ENCODE measurements around the gene TP53BP2.
"Not testable (repeated sequence)": the region's sequence is repeated elsewhere in the genome, so short reads cannot be mapped to it uniquely, and the experiment has no call there.

TP53BP2 gene

DNA sequence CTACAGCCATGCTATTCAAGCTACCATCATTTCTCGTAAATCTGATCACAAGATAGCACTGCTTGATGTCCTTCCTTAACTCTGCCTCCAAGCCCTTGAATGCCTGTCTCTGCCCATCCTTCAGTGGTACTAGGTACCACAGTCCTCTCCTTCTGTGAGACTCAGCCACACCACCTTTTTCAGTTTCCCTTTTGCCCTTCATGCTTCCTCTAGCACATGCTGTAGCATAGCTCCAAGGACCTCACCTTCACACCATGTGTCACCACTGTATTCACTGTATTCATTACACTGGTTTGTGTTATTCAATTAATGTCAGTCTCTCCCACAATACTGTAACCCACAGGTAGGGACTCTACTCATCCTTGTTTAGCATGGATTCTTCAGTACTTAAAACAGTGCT lies 8.0 kb upstream of the TP53BP2 start:
- DNase-seq: no peak

DNA sequence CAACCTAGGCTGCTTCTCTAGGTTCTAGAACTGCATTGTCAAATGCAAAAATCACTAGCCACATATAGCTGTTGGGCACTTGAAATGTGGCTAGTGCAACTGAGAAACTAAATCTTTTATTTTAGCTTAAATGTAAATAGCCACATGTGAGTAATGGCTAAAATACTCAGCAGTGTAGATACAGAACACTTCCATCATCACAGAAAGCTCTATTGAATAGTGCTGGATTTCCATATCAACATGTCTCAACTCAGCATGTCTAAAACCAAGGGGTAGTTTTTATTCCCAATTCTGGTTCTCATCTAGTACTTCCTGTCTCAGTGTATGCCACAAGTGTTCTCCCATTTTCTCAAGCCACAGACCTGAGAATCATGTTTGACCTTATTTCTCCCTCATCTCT lies 7.5 kb upstream of the TP53BP2 start:
- DNase-seq: no peak

DNA sequence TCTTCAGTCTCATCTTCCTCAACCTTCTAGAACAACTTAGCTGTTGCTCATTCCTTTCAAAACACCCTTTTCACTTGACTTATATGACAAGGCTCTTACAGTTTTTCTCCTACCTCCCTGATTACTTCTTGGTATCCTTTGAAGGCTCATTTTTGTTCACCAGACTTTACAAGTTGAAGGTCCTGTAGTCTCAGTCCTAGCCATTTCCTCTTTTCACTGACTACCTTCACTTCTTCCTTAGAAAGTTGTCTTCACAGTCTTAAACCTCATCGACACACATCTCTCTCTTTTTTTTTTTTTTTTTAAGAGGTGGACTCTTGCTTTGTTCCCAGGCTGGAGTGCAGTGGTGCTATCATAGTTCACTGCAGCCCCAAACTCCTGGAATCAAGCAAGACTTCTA lies 6.6 kb upstream of the TP53BP2 start:
- DNase-seq: no peak

DNA sequence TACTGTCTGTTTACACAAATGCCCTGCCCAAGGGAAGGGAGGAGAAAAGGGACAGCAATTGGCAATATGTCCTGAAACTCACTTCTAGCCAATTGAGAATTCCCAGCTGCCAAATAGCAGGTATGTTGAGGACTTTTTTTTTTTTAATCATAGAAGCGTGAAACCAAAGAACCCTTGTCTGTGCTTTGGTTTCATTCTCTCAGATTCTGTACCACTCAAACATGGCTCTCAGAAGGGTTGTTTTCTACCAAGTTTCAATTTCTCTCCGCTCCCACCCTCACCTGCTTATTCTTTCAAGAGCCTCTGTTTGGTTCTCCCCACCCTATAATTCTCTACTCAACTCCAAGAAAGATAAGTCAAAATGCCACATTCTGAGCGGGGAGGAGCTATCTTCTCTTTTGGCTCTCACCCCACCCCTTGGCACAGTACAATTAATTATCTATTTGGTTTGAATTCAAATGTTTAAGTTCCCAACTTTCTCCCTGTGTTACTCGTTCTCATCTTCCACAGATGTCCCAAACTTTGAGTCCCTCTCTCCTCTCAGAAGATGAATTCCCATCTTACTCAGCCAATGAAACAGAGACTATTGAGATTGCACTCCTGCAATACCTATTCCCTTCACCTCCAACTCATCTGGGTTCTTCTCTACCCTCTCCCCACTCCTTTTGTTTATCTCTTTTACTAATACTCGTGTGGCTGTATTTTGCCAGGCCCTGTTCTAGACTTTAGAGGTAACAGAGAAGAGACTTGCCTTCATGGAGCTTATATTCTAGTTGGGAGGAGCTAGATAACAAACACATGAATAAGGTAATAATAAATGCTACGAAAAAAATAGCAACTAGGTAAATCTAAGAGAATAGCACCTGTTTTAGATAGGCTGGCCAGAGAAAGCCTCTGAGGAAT lies 3.9 kb upstream of the TP53BP2 start:
- DNase-seq: no peak

DNA sequence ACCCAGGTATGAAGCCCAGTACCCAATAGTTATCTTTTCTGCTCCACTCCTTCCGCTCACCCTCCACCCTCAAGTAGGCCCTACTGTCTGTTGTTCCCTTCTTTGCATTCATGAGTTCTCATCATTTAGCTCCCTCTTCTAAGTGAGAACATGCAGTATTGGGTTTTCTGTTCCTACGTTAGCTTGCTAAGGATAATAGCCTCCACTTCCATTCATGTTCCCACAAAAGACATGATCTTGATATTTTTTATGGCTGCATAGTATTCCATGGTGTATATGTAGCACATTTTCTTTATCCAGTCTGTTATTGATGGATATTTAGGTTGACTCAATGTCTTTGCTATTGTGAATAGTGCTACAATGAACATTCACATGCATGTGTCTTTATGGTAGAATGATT lies 2.8 kb upstream of the TP53BP2 start:
- no peak for DNase-seq

DNA sequence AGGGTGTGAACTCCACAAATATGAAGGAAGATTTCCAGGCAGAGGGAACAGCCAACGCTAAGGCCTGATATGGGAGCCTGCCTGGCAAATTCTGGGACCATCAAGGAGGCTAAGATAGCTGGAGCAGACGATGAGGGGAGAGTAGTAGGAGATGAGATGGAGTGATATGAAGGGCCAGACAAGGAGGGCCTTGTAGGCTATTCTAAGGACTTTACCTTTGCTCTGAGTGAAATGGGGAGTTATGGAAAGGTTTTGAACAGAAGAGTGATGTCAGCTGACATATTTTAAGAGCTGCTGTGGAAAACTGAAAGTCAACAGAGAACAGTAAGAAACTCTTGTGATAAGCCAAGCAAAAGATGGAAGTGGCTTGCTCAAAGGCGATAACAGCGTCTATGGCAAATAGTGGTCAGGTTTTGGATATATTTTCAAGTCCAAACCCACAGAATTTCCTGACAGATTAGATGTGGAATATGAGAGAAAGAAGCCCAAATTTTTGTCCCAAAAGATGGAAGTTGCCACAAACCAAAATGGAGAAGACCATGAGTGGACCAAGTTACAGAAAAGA lies 2.1 kb upstream of the TP53BP2 start:
- DNase-seq: no peak

DNA sequence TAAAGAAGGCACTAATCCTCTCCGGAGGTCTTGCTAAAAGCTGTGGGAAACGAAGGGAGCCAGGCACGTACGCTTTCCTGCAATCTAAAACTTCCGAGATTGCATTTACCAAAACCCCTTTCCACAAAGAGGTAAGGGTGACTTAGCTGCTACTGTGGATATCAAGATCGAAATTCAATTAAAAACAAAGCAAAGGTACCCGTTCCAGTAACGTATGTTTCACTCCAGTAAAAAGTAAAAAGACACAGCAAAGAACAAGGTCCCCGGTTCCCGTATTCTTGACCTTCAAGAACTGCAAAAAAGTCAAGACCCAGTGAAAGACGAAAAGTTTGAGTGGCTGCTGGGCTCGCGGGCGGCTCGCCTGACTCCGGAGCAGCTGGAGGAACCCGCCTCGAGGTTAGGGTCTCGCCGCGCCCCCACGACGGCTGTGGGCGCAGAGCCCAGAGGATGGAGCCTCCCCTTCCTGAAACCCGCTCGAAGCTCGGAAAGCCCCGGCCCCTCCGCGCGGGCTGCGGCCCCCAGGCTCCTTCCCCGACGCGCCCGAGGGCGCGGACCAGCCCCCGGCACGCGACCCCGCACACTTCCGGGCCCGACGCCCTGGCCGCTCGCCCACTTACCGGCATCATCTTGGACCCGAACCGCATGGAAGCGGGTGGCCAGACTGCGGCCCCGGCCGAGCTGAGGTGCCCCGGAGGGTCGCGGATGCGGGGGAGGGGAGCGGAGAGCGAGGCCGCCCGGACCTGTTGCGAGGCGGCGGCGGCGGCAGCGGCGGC lies 524 bp downstream of the TP53BP2 start:
- DNase-seq: peak; percentile 57

DNA sequence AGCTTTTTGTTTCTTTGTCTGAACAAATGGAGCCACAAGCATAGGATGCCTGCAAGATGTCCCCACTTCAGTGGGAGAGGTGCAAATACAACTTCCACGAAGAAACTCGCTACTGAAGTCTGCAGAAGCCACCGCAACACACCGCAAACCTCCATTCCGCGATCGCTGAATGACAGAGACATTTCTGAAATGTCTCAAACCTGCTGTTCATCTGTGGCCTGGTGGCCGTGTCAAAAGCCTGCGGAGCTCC lies 1.0 kb downstream of the TP53BP2 start:
- DNase-seq: peak; percentile 33

DNA sequence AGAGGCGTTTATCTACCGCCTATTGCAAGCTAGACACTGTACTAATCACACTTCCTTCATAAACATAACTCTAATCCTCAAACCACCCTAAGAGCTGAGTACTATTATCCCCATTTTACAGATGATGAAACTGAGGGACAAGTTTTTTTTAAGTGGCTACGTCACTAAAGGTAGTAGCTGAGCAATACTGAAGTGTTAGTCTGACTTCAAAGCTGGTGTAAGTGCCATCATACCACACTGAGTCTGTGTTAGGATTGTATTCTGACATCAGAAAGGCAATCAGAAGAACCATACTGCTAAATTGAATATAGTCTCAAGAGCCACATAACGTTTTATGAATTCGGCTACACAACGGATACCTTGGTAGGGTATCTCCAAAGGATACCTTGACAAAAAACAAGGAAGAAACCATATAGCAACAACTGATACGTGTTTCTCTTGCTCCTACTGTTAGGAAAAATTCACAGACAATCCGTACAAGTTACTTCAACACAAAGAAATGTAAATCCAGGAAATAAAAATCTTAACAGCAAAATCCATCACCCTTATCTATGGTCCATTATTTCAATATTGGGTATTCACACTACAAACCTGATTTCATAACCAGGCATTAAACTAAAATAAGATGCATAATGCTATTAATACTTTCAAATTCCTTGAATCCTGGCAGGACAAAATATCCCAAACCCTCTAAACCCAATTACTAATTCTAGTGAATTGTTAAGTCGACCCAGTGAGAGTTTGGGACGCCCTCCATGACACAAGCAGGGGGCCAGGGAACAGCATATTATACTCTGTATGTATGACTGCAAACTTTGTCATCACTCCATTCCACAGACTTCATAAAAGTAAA lies 1.6 kb downstream of the TP53BP2 start:
- DNase-seq: peak; percentile 23

DNA sequence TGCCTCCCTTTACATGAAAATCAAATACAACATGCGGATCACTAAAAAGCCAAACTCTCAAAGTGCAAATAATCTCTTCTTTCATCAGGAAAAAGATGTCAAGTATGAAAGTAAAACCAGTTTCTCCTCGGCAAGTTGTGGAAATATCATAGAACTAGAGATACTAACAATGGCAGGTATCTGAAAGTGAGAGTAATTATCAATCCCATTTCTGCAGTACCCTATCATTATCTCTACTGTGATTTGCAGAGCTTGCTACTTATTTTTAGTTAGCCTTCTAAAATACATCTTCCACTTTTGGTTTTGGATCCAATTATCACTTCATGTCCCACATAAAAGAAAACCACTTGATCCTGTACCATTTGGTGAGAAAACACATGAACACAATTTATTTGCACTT lies 3.0 kb downstream of the TP53BP2 start:
- DNase-seq: no peak

DNA sequence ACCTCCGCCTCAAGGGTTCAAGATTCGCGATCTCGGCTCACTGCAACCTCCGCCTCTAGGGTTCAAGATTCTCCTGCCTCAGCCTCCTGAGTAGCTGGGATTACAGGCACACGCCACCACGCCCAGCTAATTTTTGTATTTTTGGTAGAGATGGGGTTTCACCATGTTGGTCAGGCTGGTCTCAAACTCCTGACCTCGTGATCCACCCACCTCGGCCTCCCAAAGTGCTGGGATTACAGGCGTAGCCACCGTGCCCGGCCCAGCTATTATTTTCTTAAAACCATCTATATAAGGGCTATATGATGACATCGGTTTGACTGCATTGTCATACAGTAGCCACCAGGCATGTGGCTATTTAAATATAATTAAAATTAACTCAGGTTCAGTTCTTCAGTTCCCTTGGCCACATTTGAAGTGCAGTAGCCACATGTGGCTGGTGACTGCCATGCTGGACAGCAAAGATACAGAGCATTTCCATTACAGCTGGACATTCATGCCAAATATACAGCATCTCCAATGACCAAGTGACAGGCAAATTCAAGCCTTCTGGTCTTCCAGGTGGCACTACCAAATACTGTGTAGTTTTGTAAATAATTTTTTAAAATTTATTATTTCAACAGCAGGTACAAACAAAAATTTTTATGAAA lies 3.6 kb downstream of the TP53BP2 start:
- DNase-seq: not testable (repeated sequence)

DNA sequence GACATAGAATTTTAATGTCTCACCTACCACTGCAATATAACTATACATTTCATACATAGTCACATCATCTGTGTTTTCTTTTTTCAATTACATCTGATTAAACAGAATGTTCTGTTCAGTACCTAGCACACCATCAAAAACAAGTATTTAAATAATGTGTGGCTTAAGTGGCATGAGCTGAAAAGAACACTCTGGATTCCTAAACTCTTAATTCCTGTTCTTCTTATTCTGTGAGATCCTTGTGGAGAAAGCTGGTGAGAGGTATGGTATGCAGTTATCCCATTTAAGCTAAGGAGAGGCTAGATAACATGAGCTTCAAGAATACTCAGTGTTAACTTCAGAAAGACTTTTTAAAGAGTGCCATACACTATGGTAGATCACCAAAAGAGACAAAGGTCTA lies 5.5 kb downstream of the TP53BP2 start:
- peak; percentile 28 for DNase-seq

DNA sequence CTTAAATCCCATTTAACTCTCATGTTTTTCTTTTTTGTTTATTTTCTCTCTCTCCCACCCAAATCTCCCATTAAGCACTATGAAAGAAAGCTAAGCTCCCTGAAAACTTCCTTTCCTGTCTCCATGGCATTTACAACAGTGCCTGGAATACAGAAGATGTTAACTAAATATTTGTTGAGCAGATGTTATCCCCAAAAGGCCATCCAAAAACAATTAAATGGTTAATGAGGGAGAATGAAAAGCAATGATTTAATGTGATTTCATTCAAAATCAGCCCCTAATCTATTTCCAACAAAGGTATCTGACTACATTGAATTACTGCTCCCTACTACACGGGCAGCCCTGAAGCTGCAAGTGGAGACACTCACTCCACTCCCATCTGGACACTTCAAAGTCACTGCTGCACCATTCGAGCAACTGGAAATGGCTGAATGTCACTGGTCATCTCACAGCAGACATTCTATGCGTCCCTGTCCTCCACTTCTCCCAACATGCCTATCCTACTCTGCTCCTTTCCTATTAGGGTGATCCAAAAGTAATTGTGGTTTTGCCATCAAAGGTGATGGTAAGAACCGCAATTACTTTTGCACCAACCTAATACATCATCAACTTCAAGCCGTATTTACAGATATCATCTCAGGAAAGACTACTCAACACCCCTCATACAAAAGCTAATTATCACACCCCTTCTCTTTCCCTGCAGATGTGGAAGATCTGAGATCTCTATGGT lies 7.5 kb downstream of the TP53BP2 start:
- no peak for DNase-seq

DNA sequence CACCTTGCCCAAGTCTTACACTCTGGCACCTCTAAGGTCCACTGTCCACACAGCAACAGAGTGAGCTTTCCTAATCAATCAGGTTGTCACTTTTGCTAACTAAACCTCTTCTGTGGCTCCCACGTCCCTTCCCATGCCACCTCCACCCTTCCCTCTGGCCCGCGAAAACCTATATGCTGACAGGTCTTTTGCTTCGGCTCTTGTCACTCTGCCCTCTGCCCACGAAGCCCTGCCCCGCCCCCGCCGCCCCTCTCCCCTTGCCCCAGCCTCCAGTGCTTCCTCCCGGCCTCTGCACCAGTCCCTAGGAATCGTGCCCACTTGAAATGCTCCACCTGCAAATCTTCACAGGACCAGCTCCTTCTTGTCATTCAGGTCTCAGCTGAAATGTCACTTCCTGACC lies 8.1 kb downstream of the TP53BP2 start:
- DNase-seq: no peak

DNA sequence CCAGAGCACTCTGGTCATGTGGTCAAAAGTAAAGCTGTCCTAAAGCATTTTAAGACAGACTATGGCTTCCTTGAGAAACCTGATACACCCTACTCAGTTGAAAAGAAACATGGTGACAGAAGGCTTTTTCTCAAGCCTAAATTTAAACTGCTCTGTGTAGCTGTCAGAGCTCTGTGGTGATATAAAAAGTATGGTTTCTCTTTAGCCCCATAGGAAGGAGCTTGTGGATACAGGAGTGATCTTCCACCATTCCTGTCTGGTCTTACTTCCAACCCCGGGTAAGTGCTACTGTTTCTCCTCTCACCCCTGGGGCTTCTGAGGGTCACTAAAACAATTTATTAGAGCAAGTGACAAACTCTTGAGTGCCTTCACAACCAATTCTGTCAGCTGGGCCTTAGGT lies 8.5 kb downstream of the TP53BP2 start:
- no peak for DNase-seq

DNA sequence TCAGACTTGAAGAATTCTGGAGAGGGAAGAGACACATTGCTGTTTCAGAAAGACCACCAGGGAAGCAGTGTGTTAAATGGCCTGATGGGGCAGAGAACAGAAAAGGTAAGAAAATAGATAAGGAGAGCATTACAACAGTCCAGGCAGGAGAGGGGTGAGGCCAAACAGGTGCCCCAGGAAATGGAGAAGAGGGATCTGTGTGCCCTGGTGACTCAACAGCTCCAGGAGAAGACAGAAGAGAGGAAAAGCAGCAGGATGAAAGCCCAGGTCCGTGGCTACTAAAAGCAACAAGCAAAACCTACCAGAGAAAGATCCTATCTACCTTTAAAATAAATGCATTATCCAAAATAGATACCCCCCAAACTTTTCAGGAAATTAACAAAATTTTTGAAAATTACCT lies 9.2 kb downstream of the TP53BP2 start:
- DNase-seq: no peak

DNA sequence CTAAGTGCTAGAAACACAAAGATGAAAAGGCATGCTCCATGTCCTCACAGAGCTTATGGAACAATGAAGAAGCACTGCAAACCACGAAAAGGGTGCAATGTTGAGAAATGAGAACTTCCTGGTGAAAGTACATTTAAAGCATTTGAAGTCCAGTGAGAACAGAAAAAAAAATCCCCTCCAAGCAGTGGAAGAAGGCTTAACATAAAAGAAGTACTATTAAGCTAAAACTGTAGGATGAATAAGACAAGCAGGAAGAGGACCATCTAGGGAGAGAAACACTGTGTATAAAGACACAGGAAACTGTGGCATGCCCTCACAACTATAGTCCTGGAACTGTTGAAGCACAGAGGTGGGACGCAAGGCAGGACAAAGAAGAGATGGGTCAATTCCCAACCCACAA lies 10.0 kb downstream of the TP53BP2 start:
- no peak for DNase-seq

DNA sequence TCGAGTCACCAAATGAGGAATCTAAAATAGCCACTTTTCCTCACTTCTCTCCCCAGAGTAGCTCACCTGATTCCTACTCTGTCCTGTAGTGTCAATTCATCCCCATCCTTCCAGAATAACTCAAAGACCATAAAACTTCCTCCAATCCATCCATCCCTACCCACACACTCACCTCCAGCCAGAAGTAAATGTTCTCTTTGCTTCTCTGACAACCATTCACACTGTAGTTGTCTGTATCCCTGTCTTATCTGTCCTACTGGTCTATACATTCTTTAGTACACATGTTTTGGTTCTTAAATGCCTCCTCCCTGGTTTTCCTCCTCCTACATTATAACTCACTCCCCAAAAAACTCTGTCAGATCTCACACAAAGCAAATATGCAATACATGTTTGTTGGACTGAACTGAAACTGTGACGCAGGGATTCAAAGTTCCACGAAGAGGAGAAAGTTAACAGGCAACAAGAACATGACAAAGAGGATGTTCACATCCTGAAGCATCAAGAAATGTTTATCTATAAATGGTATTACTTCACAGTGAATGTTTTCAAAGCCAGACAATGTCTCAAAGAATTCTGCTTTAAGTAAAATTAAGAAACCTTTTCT lies 11.0 kb downstream of the TP53BP2 start:
- peak; percentile 78 for DNase-seq

DNA sequence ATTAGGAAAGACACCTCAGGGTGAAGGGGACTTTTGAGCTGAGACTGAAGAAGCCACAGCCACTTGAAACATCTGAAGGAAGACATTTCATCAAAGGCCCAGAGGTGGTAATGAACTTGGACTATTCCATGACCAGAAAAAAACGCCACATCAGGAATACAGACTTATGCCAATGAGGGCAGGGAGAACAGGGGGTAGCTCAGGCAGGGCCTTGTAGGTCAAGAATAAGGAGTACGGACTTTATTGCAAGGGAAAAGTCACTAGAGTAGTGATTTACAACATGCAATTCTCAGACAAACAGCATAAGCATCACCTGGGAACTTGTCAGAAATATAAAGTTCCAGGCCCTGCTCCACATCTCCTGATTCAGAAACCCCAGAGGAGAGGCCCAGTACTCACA lies 11.8 kb downstream of the TP53BP2 start:
- DNase-seq: no peak

DNA sequence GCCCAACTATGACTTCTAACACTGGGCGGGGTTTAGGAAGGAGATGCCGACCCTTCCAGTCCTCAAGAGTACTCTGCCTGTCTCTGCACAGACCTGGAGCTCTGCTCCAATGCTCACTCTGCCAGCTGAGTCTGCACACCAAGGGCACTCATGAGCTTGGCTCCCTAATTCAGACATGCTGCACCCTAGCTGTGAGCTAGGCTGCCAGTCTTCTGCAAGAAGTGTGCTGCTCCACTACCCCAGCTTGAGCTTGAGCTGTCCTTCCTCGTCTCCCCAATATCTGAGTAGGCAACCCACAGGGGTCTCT lies 13.2 kb downstream of the TP53BP2 start:
- DNase-seq: no peak
